PFSK-1 (cell line): ENCODE measurements around the gene PXDN.

ENCODE experiments used
- FOXP2 ChIP-seq: optimal IDR thresholded peaks from 2 replicates; pipeline ENCODE3; 2011; ENCODE audit warnings: borderline replicate concordance, control low read depth, inconsistent platforms; ENCODE audit not compliant: insufficient read depth; ENCODE audit errors: extremely low read length, extremely low read depth
- POLR2AphosphoS5 ChIP-seq: IDR thresholded peaks from 2 replicates; pipeline ENCODE4 v1.6.1; 2012; ENCODE audit warnings: low read depth, mild to moderate bottlenecking, control low read depth, low read length, moderate library complexity
- SIN3A ChIP-seq: IDR thresholded peaks from 2 replicates; pipeline ENCODE4 v1.6.1; 2012; ENCODE audit warnings: mild to moderate bottlenecking, low read length, moderate library complexity, borderline replicate concordance; ENCODE audit not compliant: insufficient read depth
- TAF1 ChIP-seq: IDR thresholded peaks from 2 replicates; pipeline ENCODE4 v1.6.1; 2012; ENCODE audit warnings: low read length, control low read depth, borderline replicate concordance; ENCODE audit not compliant: insufficient read depth
- TF ChIP-seq, protein P1 (sequence below), 2 experiments: IDR thresholded peaks; 2 replicates each; pipeline versions ENCODE4 v1.6.1 to v1.8.0; 2011 to 2012; ENCODE audit warnings: low read depth in 2 of 2, low read length in 2 of 2, control low read depth in 1 of 2, inconsistent platforms in 1 of 2, mild to moderate bottlenecking in 1 of 2, moderate library complexity in 1 of 2; ENCODE audit not compliant: insufficient read depth in 1 of 2

PXDN gene

DNA sequence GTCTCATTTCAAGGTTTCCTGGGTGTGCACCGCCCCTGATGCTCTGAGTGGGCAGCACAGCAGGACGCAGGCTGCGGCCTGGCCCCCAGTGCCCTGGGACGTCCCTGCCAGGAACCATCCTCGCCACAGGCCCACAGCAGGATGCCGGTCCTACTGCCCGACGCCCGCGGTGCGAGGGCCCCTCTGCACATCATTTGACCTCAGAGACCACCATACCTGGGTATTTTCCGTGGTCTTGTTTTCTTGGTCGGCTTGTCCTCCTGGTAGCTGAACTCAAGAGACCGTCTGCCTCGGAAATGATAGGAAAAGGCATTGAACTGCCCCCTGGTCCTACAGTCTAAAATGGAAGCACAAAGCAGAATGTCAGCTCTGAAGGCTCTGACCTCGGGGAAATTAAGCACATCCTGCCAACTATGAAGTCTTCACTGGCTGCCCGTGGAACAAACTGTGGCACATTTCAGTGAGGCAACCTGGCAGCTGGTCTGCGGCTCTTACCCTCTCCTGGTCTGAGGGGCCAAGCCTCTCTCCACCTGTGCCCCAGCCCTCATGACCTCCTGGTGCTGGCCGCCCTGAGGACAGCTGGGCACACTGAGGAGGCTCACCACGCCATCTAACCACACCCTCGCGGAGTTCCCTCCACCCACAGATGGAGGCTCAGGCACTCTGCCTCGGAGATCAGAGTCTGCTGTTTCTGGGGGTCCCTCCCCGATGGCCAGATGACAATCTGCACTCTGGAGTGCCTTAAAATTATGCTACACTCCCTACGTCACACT, 105.0 kb downstream of the PXDN start:
- TF ChIP-seq FOXP2 (no peak), POLR2AphosphoS5 (peak; percentile 55; the same call in 1 of the 2 replicates), TAF1 (no peak)
- TF ChIP-seq, protein P1, sequence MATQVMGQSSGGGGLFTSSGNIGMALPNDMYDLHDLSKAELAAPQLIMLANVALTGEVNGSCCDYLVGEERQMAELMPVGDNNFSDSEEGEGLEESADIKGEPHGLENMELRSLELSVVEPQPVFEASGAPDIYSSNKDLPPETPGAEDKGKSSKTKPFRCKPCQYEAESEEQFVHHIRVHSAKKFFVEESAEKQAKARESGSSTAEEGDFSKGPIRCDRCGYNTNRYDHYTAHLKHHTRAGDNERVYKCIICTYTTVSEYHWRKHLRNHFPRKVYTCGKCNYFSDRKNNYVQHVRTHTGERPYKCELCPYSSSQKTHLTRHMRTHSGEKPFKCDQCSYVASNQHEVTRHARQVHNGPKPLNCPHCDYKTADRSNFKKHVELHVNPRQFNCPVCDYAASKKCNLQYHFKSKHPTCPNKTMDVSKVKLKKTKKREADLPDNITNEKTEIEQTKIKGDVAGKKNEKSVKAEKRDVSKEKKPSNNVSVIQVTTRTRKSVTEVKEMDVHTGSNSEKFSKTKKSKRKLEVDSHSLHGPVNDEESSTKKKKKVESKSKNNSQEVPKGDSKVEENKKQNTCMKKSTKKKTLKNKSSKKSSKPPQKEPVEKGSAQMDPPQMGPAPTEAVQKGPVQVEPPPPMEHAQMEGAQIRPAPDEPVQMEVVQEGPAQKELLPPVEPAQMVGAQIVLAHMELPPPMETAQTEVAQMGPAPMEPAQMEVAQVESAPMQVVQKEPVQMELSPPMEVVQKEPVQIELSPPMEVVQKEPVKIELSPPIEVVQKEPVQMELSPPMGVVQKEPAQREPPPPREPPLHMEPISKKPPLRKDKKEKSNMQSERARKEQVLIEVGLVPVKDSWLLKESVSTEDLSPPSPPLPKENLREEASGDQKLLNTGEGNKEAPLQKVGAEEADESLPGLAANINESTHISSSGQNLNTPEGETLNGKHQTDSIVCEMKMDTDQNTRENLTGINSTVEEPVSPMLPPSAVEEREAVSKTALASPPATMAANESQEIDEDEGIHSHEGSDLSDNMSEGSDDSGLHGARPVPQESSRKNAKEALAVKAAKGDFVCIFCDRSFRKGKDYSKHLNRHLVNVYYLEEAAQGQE (IDR thresholded peaks at IDR 0.05; ENCODE audit: insufficient read depth in 1 of 2, low read depth in 2 of 2, low read length in 2 of 2), result no peak

DNA sequence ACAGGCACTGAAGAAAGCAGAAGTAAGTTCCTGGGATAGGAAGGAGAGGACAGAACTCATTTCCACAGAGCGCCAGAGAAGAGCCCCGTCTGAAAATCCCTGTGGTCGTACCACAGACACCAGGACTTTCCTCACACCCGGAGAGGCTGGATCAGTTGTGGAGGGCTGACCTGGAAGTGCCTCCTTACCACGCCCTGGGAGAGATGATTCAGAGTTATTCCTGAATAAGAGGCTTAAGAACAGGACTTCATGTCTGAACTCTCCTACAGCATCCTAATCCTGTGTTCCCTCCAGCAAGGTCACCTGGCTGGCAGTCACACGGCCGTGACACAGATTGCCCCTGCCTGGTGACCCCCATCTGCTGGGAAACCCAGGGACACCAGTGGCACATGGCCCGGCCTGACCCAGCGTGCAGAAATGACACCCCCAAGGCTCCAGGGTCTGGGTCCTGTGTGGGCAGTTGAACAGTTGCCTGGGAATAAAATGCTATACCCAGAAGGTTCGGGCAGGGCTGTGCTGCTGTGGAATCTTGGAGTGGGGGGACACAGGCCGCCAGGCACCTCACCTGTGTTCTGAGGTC, 105.9 kb downstream of the PXDN start:
- TF ChIP-seq TAF1 (no peak), SIN3A (no peak), POLR2AphosphoS5 (peak; percentile 7), FOXP2 (no peak)
- TF ChIP-seq, protein P1 (IDR thresholded peaks at IDR 0.05; ENCODE audit: insufficient read depth in 1 of 2, low read depth in 2 of 2, low read length in 2 of 2), result no peak

DNA sequence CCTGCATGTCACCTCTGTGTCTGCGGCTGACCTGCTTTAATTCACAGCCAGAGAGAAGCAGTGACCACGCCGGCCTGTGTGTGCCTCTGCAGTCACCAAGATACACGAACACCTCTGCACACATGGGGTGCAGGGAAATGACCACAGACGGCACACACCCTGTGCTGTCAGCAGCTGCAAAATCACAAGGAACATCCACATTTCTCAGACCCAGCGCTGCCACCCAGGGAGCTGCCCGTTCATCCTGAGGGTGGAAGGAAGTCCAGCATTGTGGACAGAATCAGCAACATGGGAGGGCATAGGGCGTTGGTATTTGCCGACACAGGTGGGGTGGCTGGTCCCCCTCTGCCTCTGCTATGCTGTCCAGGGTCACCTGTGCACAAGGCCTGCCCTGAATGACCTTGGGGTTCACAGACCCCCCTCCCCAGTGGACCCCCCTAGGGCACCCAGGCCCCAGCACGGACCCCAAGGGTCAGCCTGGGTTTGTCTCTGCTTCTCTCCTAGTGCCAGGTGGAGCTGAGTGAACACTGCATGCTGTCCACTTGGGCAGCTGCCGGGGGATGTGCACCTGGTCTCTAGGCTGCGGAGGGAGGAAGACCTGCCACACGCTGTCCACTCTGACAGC, 107.4 kb downstream of the PXDN start:
- TF ChIP-seq SIN3A, result no peak
- TF ChIP-seq POLR2AphosphoS5, result no peak; the same call in 1 of the 2 replicates
- no peak for TF ChIP-seq TAF1
- no peak for TF ChIP-seq FOXP2
- TF ChIP-seq, protein P1 (IDR thresholded peaks at IDR 0.05; ENCODE audit: insufficient read depth in 1 of 2, low read depth in 2 of 2, low read length in 2 of 2), result no peak

DNA sequence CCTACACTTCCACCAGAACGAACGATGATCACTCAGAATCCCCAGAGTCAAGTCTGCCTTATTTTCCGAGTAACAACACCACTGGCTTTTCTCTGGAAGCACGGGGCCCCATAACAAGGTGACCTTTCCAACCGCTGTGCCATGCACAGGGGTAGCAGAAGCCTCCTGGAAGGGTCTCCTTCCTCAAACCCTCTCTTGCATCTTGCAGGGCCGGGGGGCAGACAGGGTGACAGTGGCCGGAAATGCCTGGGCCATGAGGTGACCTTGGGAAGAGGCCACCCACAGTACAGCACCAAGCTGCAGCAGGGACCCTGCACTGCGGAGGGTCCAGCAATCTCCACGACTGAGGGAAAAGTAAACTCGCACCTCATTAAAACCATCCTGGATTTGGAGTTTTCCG, 108.5 kb downstream of the PXDN start:
- no peak for TF ChIP-seq SIN3A
- TF ChIP-seq FOXP2, result no peak
- TF ChIP-seq TAF1, result no peak
- TF ChIP-seq, protein P1 (IDR thresholded peaks at IDR 0.05; ENCODE audit: insufficient read depth in 1 of 2, low read depth in 2 of 2, low read length in 2 of 2), result no peak
- TF ChIP-seq POLR2AphosphoS5, result no peak; the same call in none of the 2 replicates
